Sigmoid colon (tissue), 4 donors: Measurements from ENCODE around the gene PAX5.

ENCODE experiments used
- EP300 ChIP-seq, 4 donors: sonication (generic); formaldehyde crosslinking; IDR thresholded peaks; one replicate each; pipeline ENCODE4 v1.6.1; 2017; ENCODE audit warnings: antibody characterized with exemption in 4 of 4
- POLR2A ChIP-seq, 2 donors: fragments of 450-650 bp; IDR thresholded peaks; one replicate each; pipeline ENCODE4 v1.6.1; 2016; ENCODE audit warnings: antibody characterized with exemption in 2 of 2, mild to moderate bottlenecking in 2 of 2, moderate library complexity in 2 of 2
- TF ChIP-seq, protein P1 (sequence below), 4 experiments: fragments of 450-650 bp in 3 of 4; fragments of 200-600 bp in 1 of 4; IDR thresholded peaks; one replicate each; pipeline ENCODE4 v1.5.1; 2016 to 2019; ENCODE audit warnings: antibody characterized with exemption in 4 of 4, mild to moderate bottlenecking in 3 of 4, moderate library complexity in 2 of 4

DNA sequence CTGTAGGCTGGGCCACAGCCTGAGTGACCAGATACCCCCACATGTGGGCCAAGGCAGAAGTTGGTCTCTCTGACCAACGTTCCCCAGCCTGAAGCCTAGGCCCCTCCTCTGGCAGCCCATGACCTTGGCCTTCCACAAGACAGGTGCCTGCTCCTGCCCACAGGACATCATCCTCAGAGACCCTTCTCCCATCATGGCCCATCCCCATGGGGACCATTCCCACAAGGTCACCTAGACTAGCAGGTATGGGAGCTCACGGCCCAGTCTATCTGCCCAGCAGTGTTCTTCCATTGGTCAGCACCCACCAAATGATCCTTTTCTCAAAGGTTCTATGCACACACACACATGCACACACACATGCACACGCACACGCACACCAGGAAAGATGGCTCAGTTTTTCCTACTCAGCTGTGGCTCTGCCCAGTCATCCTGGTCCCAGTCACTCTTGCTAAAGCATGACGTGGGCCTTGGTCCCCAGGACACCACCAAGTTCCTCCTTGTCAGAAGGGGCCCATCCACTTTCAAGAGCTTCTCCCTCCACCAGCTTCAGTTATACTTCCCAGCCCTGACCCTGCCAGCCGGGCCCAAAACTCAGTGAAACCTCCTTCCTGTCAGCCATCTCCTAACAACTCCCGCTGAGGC is 65.4 kb downstream of the PAX5 start:
- TF ChIP-seq, protein P1, sequence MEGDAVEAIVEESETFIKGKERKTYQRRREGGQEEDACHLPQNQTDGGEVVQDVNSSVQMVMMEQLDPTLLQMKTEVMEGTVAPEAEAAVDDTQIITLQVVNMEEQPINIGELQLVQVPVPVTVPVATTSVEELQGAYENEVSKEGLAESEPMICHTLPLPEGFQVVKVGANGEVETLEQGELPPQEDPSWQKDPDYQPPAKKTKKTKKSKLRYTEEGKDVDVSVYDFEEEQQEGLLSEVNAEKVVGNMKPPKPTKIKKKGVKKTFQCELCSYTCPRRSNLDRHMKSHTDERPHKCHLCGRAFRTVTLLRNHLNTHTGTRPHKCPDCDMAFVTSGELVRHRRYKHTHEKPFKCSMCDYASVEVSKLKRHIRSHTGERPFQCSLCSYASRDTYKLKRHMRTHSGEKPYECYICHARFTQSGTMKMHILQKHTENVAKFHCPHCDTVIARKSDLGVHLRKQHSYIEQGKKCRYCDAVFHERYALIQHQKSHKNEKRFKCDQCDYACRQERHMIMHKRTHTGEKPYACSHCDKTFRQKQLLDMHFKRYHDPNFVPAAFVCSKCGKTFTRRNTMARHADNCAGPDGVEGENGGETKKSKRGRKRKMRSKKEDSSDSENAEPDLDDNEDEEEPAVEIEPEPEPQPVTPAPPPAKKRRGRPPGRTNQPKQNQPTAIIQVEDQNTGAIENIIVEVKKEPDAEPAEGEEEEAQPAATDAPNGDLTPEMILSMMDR (IDR thresholded peaks at IDR 0.05) = no peak
- TF ChIP-seq EP300 (IDR thresholded peaks at IDR 0.05) = no peak
- TF ChIP-seq POLR2A (IDR thresholded peaks at IDR 0.05) = no peak
